ENCODE data around the gene COL26A1. TPM values are rescaled to one million over a fixed set of nuclear protein-coding genes. Genes with fewer than 3 reads are reported as not detected.
"Not testable (repeated sequence)": the region's sequence is repeated elsewhere in the genome, so short reads cannot be mapped to it uniquely, and the experiment has no call there.

The COL26A1 gene
- polyA plus RNA-seq, 6 donors from 2014 or later: not detected

DNA sequence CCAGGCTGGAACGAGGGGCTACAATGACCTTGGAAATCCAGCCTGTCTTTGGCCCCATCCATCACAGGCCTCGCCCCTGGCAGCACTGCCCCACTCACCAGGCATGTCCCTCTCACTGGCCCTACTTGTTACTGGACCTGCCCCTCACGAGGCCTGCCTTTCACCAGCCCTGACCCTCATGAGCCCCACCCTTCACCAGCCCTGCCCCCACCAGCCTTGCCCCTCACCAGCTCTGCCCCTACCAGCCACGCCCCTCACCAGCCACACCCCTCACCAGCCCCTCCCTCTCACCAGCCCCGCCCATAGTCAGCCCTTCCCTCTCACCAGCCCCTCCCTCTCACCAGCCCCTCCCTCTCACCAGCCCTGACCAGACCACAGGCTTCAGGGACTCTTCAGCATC is 57.8 kb downstream of the COL26A1 start:
- Mint-ChIP-seq H3K9me3 (no peaks in the 10 kb centered on the region), H3K4me3 (no peak overlapping the region), H3K36me3 (no peaks in the 10 kb centered on the region), H3K27me3 (peaks cover 5 to 45% (median 33%) of the 10 kb centered on the region in 3 donors), H3K27ac (no peak overlapping the region), H3K4me1 (peaks cover 6 to 12% (median 7%) of the 10 kb centered on the region in 3 donors)
- DNase-seq (no peak), ATAC-seq (ENCODE audit: low read depth in 2 of 2) (no peak)

DNA sequence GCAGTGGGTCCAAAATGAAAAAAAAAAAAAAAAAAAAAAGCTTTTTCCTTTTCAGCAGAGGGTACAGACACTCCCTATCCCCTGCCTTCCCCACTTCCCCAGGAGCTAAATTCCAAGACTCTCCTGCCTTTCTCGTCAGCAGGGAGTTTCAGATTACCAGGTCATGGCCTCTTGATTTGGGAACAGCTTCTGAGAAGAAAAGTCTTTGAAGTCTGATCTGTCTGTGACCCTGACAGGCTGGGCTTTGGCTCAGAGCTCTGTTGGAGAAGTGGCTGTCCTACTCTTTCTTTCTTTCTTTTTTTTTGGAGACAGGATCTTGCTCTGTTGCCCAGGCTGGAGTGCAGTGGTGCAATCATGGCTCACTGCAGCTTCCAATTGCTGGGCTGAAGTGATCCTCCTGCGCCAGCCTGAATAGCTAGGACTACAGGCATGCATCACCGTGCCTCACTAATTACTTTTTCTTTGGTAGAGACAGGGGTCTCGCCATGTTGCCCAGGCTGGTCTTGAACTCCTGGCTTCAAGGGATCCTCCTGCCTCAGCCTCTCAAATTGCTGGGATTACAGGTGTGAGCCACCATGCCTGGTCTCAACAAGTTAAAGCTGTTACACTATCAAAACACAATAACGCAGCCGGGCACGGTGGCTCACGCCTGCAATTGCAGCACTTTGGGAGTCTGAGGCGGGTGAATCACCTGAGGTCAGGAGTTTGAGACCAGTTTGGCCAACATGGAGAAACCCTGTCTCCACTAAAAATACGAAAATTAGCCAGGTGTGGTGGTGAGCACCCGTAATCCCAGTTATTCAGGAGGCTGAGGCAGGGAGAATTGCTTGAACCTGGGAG is 59.9 kb downstream of the COL26A1 start:
- no peak for ATAC-seq (ENCODE audit: low read depth in 2 of 2)
- Mint-ChIP-seq H3K4me3 (no peak overlapping the region), H3K36me3 (no peaks in the 10 kb centered on the region)

DNA sequence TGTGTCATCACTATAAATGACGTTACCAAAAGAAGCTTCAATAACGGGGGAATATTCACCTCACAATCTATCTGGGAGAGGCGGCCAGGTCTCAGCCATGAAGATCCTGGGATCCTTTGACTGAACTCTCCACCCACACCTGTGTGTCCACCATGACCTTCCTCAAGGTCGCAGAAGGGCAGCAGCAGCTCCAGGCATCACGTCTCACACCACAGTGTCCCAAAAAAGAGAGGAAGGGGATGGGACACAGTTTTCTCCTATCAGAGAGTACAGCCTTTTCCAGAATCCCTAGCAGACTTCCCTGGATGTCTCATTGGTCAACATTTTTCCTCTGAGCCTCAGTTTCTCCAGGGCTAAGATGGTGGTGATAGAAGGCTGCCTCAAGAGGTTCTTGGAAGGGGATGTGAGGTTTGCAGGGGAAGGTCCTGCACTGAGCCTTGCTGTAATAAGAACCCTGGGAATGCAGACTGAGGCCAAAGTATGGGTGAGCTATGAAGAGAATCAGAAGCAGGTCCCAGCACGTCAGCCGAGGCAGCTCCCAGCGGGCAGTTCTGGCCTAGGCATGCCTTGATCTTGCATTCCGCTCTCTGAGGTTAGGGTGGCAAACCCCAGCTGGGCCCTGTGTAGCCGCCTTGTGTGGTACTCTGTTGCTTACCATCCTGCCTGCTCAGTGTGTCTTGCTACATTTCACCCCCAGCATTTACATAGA is 63.8 kb downstream of the COL26A1 start:
- peak overlapping the region in 1 of 6 donors; percentile 22 for H3K27ac Mint-ChIP-seq
- H3K27me3 Mint-ChIP-seq: peaks cover 4 to 15% (median 5%) of the 10 kb centered on the region in 3 donors
- ATAC-seq (ENCODE audit: low read depth in 2 of 2): no peak
- no peak for DNase-seq
- peaks cover 0 to 3% (median 0%) of the 10 kb centered on the region in 7 donors for H3K9me3 Mint-ChIP-seq
- H3K36me3 Mint-ChIP-seq: no peaks in the 10 kb centered on the region
- peak overlapping the region in 1 of 8 donors; percentile 53 for H3K4me3 Mint-ChIP-seq
- H3K4me1 Mint-ChIP-seq: peaks cover 17 to 32% (median 22%) of the 10 kb centered on the region in 3 donors

More for the DNA sequence above, 59.9 kb downstream of the COL26A1 start:
- DNase-seq: no peak
- H3K27ac Mint-ChIP-seq: no peak overlapping the region
- H3K27me3 Mint-ChIP-seq: peaks cover 5 to 42% (median 33%) of the 10 kb centered on the region in 3 donors
- H3K9me3 Mint-ChIP-seq: peaks cover 0 to 3% (median 0%) of the 10 kb centered on the region in 7 donors
- H3K4me1 Mint-ChIP-seq: peaks cover 6 to 12% (median 6%) of the 10 kb centered on the region in 3 donors

DNA sequence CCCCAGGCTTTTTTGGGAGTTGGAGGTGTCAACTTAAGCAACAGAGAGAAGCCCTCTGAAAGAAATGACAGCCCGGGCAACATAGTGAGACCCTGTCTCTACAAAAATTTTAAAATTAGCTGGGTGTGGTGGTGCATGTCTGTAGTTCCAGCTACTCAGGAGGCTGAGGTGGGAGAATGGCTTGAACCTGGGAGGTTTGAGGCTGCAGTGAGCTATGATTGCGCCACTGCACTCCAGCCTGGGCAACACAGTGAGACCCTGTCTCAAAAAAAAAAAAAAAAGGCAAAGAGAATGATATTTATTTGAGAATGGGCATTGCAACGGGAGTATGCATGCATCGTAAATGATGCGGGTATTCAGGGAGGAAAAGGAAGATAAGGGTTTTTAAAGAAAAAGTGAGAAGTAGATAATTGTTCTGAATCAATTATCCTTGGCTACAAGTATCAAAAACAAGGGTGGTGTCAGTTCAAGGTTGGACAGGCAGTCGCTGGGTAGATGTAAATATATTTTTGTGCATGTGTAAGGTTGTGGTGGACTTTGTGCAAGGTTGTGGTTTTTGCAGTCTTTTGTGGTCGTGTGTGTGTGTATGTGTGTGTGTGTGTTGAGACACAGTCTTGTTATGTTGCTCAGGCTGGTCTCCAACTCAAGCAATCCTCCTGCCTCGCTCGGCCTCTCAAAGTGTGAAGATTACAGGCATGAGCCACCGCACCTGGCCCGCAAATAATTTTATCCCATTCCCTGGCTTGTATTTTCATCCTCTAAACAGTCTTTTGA is 65.6 kb downstream of the COL26A1 start:
- H3K4me1 Mint-ChIP-seq: peaks cover 17 to 32% (median 22%) of the 10 kb centered on the region in 3 donors

DNA sequence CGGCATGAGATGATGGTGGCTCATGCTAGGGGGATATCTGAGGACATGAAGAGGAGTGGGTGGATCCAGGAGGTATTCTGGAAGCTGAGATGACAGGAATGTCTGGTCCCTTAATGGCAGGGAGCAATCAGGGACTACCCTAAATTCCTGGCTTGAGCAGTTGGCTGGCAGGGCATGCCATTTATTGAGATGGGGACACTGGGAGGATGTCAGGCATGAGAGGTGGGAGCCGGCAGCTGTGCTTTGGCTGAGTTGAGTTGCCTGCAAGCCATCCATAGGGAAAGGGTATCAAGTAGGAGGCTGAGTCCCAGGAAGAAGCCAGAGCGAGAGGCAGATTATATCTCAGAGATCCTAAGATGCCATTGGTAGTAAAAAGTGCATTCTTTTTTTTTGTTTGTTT is 69.6 kb downstream of the COL26A1 start:
- H3K4me3 Mint-ChIP-seq: no peak overlapping the region
- ATAC-seq (ENCODE audit: low read depth in 2 of 2): no peak
- H3K36me3 Mint-ChIP-seq: peaks cover 0 to 7% of the 10 kb centered on the region in 2 donors
- H3K27ac Mint-ChIP-seq: peak overlapping the region in 2 of 6 donors; percentile 47 to 79
- peaks cover 20 to 57% (median 45%) of the 10 kb centered on the region in 3 donors for H3K27me3 Mint-ChIP-seq
- no peaks in the 10 kb centered on the region for H3K9me3 Mint-ChIP-seq
- DNase-seq: no peak
- peaks cover 21 to 39% (median 22%) of the 10 kb centered on the region in 3 donors for H3K4me1 Mint-ChIP-seq

More for the DNA sequence above, 65.6 kb downstream of the COL26A1 start:
- Mint-ChIP-seq H3K27ac (peak overlapping the region; percentile 1 to 95 (median 66)), H3K4me3 (peak overlapping the region; percentile 16 to 90 (median 64)), H3K9me3 (peaks cover 0 to 3% (median 0%) of the 10 kb centered on the region in 7 donors), H3K36me3 (no peaks in the 10 kb centered on the region), H3K27me3 (peaks cover 8 to 22% (median 11%) of the 10 kb centered on the region in 3 donors)
- peak; percentile 15 for DNase-seq
- ATAC-seq (ENCODE audit: low read depth in 2 of 2): peak; percentile 55

DNA sequence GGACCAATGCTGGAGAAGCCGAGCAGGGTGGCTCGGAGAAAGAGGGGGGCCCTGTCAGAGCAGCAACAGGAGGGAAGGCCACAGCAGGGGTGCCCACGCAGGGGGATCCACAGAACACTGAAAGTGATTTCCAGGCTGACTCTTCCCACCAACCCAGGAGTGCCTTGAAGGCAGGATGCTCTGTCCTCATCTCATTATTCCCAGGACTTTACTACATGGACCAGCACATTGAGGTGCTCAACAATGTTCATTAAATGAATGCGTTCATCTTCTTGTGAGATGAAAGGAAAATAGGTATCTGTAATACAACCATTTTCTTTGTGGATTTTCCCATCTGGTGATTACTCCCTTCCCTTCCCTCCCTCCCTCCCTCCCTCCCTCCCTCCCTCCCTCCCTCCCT is 71.0 kb downstream of the COL26A1 start:
- Mint-ChIP-seq H3K9me3 (no peaks in the 10 kb centered on the region), H3K27ac (peak overlapping the region in 1 of 6 donors; percentile 82), H3K4me1 (peaks cover 10 to 27% (median 11%) of the 10 kb centered on the region in 3 donors), H3K36me3 (peaks cover 0 to 7% of the 10 kb centered on the region in 2 donors), H3K27me3 (peaks cover 20 to 58% (median 47%) of the 10 kb centered on the region in 3 donors), H3K4me3 (no peak overlapping the region)
- no peak for ATAC-seq (ENCODE audit: low read depth in 2 of 2)
- no peak for DNase-seq

DNA sequence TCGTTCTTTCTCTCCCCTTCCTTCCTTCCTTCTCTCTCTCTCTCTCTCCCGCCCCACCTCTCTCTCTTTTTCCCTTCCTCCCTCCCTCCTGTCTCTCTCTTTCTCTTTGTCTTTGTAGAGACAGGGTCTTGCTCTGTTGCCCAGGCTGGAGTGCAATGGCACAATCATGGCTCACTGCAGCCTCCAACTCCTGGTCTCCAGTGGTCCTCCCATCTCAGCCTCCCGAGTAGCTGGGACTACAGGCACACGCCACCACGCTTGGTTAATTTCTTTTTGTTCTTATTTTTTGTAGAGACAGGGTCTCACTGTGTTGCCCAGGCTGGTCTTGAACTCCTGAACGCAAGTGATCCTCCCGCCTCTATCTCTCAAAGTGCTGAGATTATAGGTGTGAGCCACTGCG is 71.5 kb downstream of the COL26A1 start:
- DNase-seq; ATAC-seq (ENCODE audit: low read depth in 2 of 2); H3K9me3 Mint-ChIP-seq; H3K36me3 Mint-ChIP-seq: not testable (repeated sequence)
- Mint-ChIP-seq H3K27ac (peak overlapping the region in 1 of 6 donors; percentile 82), H3K27me3 (peaks cover 23 to 58% (median 51%) of the 10 kb centered on the region in 3 donors), H3K4me1 (peaks cover 7 to 23% (median 7%) of the 10 kb centered on the region in 3 donors), H3K4me3 (peak overlapping the region in 1 of 8 donors; percentile 75)

DNA sequence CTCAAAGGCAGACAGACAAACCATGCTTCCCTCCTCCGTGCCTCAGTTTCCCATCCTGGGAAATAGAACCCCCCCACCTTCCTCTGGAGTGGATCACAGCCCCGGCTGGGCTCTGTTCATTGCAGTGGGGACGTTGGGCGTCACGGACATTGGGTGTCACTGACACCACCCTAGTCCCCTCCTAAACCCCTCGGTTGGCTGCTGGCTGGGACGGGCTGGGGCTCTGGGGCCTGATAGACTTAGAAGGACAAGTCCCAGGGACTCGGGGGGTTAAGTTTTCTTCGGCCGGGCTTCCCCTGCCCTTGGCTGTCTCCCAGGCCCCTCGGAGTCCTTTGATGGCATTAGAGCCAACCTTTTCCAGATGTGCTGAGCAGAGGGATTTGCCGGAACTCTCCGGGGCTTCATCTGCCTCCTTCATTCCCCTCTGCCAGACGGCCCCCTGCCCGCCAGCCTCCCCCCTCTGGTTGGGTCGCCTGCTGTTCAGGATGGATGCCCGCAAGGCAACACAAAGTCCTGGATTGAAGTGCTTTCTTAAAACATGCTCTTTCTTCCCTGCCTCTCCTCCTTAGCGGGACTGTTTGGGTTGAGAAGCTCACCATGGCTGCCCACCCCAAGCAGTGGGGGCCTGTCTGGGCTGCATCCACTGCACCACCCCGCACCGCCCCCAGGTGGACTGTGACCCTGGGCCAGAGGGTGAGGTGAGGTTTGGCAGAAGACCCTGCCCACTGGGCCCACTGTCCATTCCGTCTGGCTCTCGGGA is 73.0 kb downstream of the COL26A1 start:
- H3K4me3 Mint-ChIP-seq: no peak overlapping the region
- DNase-seq (no peak), ATAC-seq (ENCODE audit: low read depth in 2 of 2) (no peak)
- H3K27me3 Mint-ChIP-seq: peaks cover 24 to 63% (median 52%) of the 10 kb centered on the region in 3 donors
- H3K9me3 Mint-ChIP-seq: no peaks in the 10 kb centered on the region
- peak overlapping the region in 1 of 6 donors; percentile 20 for H3K27ac Mint-ChIP-seq
- H3K4me1 Mint-ChIP-seq: peaks cover 0 to 8% (median 4%) of the 10 kb centered on the region in 3 donors
- H3K36me3 Mint-ChIP-seq: peaks cover 0 to 7% of the 10 kb centered on the region in 2 donors

DNA sequence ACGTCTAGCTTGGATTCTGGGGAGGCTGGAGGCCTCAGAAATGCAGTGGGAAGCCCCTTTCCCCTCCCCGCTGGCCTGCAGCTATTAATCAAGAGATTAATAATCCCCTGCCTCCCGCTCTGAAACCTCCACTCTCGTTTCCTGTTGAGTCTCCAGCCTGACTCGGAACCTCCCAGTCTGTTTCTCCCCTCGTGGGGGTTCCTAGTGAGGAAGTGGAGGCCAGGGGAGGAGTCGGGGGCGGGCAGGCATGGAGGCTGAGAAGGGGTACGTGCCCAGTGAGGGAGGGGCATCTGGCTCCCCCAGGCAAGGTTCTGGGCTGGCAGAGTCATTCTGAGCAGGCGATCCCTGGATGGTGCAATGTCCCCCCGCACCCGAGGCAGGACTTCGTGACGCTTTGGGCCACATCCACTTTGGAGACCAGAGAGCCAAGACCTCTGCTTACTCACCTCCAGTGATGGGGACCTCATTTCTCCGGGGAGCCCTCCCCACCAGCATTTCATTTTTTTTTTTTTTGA is 73.6 kb downstream of the COL26A1 start:
- H3K4me3 Mint-ChIP-seq: no peak overlapping the region
- DNase-seq (no peak), ATAC-seq (ENCODE audit: low read depth in 2 of 2) (no peak)
- peaks cover 24 to 61% (median 52%) of the 10 kb centered on the region in 3 donors for H3K27me3 Mint-ChIP-seq
- no peak overlapping the region for H3K27ac Mint-ChIP-seq
- H3K9me3 Mint-ChIP-seq: no peaks in the 10 kb centered on the region
- peaks cover 0 to 8% (median 4%) of the 10 kb centered on the region in 3 donors for H3K4me1 Mint-ChIP-seq
- H3K36me3 Mint-ChIP-seq: peaks cover 0 to 7% of the 10 kb centered on the region in 2 donors

DNA sequence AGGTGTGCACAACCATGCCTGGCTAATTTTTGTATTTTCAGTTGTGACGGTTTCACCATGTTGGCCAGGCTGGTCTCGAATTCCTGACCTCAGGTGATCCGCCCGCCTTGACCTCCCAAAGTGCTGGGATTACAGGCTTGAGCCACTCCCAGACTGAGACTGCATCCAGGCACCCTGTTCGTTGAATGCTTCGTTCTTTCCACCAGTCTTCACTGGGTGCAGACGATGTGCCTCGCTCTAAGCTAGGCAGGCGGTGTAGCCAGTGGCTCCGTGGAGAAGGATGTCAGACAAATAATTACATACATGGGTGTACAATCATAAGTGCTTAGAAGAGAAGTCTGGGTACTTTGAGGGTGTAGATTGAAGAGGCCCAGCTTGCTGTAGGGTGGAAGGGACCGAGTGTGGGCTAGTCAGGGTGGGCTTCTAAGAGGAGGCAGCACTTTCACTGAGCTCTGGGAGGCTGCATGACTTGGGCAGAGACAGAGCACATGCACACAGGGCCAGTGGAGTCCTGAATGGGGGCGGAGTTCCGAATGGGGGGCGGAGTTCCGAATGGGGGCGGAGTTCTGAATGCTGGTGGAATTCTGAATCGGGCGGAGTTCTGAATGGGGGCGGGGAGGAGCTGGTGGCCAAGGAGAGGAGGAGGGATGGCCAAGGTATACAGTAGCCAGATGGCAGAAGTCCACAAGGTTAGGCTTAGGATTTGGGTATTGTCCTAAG is 74.3 kb downstream of the COL26A1 start:
- DNase-seq: no peak
- peaks cover 23 to 57% (median 50%) of the 10 kb centered on the region in 3 donors for H3K27me3 Mint-ChIP-seq
- no peak overlapping the region for H3K27ac Mint-ChIP-seq
- peaks cover 0 to 7% of the 10 kb centered on the region in 2 donors for H3K36me3 Mint-ChIP-seq
- no peak overlapping the region for H3K4me3 Mint-ChIP-seq
- H3K9me3 Mint-ChIP-seq: no peaks in the 10 kb centered on the region
- H3K4me1 Mint-ChIP-seq: peaks cover 0 to 8% (median 4%) of the 10 kb centered on the region in 3 donors
- no peak for ATAC-seq (ENCODE audit: low read depth in 2 of 2)

DNA sequence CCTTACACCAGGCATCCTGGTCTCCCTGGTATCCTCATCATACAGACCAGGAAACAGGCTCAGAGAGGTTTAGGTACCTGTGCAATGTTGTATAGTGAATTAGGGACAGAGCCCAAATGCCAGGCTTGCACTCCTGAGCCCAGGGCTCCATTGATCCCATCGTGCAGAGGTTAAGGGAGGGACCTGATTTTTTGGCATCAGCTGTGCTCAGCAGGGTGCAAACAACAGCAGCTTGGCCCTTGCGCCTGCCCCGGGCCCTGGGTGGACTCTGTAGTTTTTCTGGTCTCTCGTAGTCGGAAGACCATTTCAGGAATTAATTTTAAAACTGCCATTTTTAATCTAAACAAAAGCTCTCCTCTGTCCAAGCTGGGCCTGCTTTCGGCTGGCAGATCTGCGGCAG is 79.2 kb downstream of the COL26A1 start:
- no peak for ATAC-seq (ENCODE audit: low read depth in 2 of 2)
- Mint-ChIP-seq H3K36me3 (no peaks in the 10 kb centered on the region), H3K27me3 (peaks cover 16 to 30% (median 24%) of the 10 kb centered on the region in 3 donors), H3K9me3 (no peaks in the 10 kb centered on the region), H3K4me1 (peaks cover 0 to 4% (median 0%) of the 10 kb centered on the region in 3 donors), H3K27ac (no peak overlapping the region), H3K4me3 (no peak overlapping the region)
- no peak for DNase-seq

Measured in naive B cell (primary cell).